Mammary epithelial cell (primary cell): ENCODE results near the gene RAD51B.

Experiments used
- CTCF ChIP-seq, 2 donors: IDR thresholded peaks in 1 of 2; conservative IDR thresholded peaks in 1 of 2; 2 replicates each; pipeline ENCODE4 v1.5.1; 2011 to 2012; ENCODE audit warnings: inconsistent platforms in 2 of 2, low read length in 2 of 2, mild to moderate bottlenecking in 2 of 2, control low read depth in 1 of 2, low read depth in 1 of 2; ENCODE audit not compliant: insufficient read depth in 1 of 2; ENCODE audit errors: extremely low read depth in 1 of 2
- EZH2 ChIP-seq: IDR thresholded peaks from 2 replicates; pipeline ENCODE4 v1.6.1; 2012; ENCODE audit warnings: low read length, inconsistent platforms, borderline replicate concordance

- TF ChIP-seq CTCF (conservative IDR thresholded peaks at IDR 0.05 in 1 of 2, IDR thresholded peaks at IDR 0.05 in 1 of 2; ENCODE audit: extremely low read depth in 1 of 2, insufficient read depth in 1 of 2, low read depth in 1 of 2, low read length in 2 of 2) (no peak), EZH2 (no peak)
Measured at GRCh38 chr14:68243450-68244010, 424.0 kb downstream of the RAD51B start.
